ENCODE data around the gene TAP1. TPM values are rescaled to one million over a fixed set of nuclear protein-coding genes. Genes with fewer than 3 reads are reported as not detected.

TAP1 gene
- total RNA-seq, 1 donor from 2014 or later: 26.0 TPM

DNA sequence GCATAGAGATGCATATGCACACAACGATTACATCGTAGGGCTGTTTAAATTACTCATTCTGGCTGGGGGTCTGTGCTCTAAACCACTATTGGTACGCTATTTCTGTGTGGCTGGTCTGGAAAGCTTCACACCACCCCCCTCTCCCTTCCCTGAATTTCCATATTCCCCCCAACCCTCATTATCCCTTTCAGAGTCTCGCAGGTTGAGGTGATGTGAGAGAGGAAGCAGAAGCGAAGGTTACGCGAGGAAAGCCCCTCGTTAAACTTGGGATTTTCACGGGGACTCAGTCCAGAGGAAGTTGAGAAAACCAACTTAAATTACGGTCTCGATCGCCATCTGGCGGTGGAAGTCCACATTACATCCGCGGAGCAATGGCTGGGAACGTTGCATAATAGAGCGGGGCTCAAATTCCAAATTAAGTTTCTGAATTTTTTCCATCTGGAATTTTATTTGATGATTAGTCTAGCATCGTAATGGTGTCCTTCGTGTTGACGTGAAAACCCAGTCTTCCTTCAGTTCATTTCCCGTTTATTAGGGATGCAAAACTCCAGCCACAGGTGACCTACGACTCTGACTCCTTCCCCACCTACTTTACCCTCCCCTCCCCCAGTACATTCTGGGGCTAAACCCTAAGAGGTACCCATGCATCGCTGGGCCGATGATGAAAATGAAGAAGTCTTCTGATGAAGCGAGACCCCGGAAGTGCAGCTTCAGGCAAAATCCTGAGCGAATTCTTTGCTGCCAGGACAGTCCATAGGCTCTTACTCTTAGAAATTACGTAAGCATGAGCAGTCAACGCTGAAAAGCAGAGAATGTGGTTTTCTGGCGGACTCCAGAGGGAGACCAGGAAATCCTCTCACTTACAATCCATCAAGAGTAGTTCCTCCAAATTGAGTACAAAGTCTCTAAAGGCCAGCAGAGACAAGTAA is 56.4 kb downstream of the TAP1 start:
- ATAC-seq: peak; percentile 71

Other genes with a start within 250 kb of the TAP1 start
- 3.9 TPM for gene HLA-DQA1, start 216.3 kb downstream of the TAP1 start, total RNA-seq
- 1.1 TPM for gene HLA-DQB1, start 187.0 kb downstream of the TAP1 start, total RNA-seq
- gene HLA-DQA2, start 112.3 kb downstream of the TAP1 start, total RNA-seq: 0.80 TPM
- 0.64 TPM for gene HLA-DQB2, start 90.2 kb downstream of the TAP1 start, total RNA-seq
- gene HLA-DOB, start 36.7 kb downstream of the TAP1 start, total RNA-seq: 0.52 TPM
- gene TAP2, start 15.0 kb downstream of the TAP1 start, total RNA-seq: 23.1 TPM
- 33.0 TPM for gene PSMB8, start 9.7 kb downstream of the TAP1 start, total RNA-seq
- 11.7 TPM for gene PSMB9, start 488 bp upstream of the TAP1 start, total RNA-seq
- 5.5 TPM for gene HLA-DMB, start 87.3 kb upstream of the TAP1 start, total RNA-seq
- 16.2 TPM for gene HLA-DMA, start 99.4 kb upstream of the TAP1 start, total RNA-seq
- gene BRD2, start 114.9 kb upstream of the TAP1 start, total RNA-seq: 99.3 TPM
- gene HLA-DOA, start 155.9 kb upstream of the TAP1 start, total RNA-seq: 1.4 TPM
- gene HLA-DPA1, start 219.9 kb upstream of the TAP1 start, total RNA-seq: 12.7 TPM
- gene HLA-DPB1, start 222.3 kb upstream of the TAP1 start, total RNA-seq: 10.5 TPM

Data from esophagus mucosa (tissue), 1 donor.